ENCODE measurements around the gene OCSTAMP. TPM values are rescaled to one million over a fixed set of nuclear protein-coding genes. Genes with fewer than 3 reads are reported as not detected.

OCSTAMP gene
- total and polyA plus RNA-seq, 10 of the 15 experiments (the other 5 are each of a cell fraction or from before 2014, with no cell fraction given), result 0.09 to 0.46 (median 0.22) TPM; not detected in 2

DNA sequence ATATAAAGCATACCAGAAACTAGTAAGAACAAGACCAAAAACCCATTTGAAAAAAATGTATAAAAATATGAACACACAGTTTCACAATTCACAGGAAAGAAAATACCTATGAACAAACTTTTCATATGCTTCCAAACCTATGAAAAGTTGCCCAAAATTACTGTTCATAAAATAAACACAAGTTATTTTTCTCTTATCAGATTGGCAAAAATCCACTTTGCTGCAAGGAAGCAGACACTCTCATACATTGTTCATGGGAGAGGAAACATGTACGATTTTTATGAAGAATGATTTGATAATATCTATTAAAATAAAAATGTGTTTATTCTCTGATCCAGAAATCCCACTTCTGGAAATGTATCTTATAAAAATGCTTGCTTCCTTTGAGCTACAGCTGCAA, 40.0 kb upstream of the OCSTAMP start (continued):
- TF ChIP-seq, protein P1, sequence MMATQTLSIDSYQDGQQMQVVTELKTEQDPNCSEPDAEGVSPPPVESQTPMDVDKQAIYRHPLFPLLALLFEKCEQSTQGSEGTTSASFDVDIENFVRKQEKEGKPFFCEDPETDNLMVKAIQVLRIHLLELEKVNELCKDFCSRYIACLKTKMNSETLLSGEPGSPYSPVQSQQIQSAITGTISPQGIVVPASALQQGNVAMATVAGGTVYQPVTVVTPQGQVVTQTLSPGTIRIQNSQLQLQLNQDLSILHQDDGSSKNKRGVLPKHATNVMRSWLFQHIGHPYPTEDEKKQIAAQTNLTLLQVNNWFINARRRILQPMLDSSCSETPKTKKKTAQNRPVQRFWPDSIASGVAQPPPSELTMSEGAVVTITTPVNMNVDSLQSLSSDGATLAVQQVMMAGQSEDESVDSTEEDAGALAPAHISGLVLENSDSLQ (IDR thresholded peaks at IDR 0.05), result no peak
- TF ChIP-seq GABPA (IDR thresholded peaks at IDR 0.05; ENCODE audit: low read depth) (no peak), NR2F1 (conservative IDR thresholded peaks at IDR 0.05) (no peak), EP300 (IDR thresholded peaks at IDR 0.05; ENCODE audit: borderline replicate concordance in 1 of 2, control insufficient read depth in 1 of 2, low read depth in 2 of 2, low read length in 2 of 2) (no peak), HDAC6 (IDR thresholded peaks at IDR 0.05; ENCODE audit: unreplicated experiment) (no peak)

DNA sequence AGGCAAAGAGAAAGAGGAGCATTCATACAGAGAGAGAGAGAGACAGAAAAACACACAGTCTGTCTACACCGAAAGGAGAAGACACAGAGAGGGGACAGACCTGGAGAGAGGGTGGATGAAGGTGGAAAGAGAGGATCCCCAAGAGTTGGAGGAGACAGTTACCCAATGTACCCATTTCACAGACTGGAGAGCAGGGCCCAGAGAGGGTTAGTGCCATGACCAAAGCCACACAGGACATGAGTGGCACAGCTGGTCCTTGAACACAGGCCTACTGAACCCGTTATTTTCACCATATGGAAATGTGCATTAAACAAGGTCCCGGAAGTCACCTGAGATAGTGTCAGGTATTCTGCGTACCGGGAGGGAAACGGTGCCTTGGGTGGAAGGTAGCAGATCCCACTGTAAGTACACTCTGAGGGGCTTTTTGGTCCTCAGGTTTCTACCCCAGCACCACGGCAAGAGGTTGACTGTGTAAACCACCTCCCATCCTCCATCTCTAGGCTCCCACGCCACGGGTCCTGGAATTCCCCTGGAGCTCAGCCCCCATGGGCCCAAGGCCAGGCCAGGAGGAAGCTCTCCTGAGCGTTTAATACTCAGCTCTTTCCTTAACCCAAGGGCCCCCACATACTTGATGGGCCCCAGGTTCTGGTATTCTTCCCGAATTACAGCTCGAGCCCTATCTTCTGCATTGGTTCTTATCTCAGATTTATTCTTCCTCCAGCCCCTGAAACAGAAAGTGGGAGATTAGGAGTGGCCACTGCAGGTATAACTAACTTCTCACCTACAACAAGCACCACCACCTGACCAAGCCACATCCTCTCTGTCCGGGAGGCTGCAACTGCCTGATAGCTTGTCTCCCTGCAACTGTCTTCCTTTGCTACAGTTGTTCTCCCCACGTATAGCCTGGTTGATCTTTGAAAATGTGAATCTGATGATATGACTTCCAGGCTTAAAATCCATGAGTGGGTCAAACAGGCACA, 38.4 kb upstream of the OCSTAMP start:
- DNase-seq (ENCODE audit: low read depth, low spot score) (no peak), FAIRE-seq (no peak), ATAC-seq (peak; percentile 67)
- H3K36me3 ChIP-seq (ENCODE audit: control insufficient read depth in 2 of 2, insufficient read depth in 2 of 2, low read length in 1 of 2), result no peaks in the 10 kb centered on the region
- H3K9me3 ChIP-seq (replicated peaks; ENCODE audit: control insufficient read depth, insufficient read depth, low read length), result no peaks in the 10 kb centered on the region
- POLR2A ChIA-PET, result interaction anchor here (0.5 to 1.0 kb wide), 4 partner anchors 37 to 755 kb away, joined by 3 to 5 read pairs (median 3); partner anchors contain the start of gene TP53RK
- H3K4me2 ChIP-seq (ENCODE audit: control insufficient read depth, insufficient read depth), result peak overlapping the region; percentile 30; the same call in 1 of the 2 replicates
- intact Hi-C loops (cut with micrococcal nuclease; ENCODE audit: unreplicated experiment), result no loop called here
- H3K27ac ChIP-seq (ENCODE audit: control insufficient read depth, insufficient read depth), result no peak overlapping the region
- BruUV-seq (replicated peaks), result no TSS peak
- in situ Hi-C loops (cut with MboI), result no loop called here
- CTCF ChIA-PET, result interaction anchor here (1.1 to 2.6 kb wide), 7 partner anchors 16 to 92 kb away, joined by 3 to 7 read pairs (median 5); no protein-coding TSS in a partner anchor
- H2AFZ ChIP-seq (ENCODE audit: control insufficient read depth, low read depth, low read length), result no peak overlapping the region; the same call in 1 of the 2 replicates
- SMC1A ChIA-PET (ENCODE audit: uncharacterized antibody, unreplicated experiment), result interaction anchor here (1.0 to 4.1 kb wide), 3 partner anchors 9 to 38 kb away, joined by 3 to 19 read pairs (median 3); partner anchors contain the start of gene OCSTAMP
- H3K4me3 ChIP-seq, result no peak overlapping the region
- no peaks in the 10 kb centered on the region for H3K79me2 ChIP-seq (ENCODE audit: control insufficient read depth, insufficient read depth, low read length)
- H3K4me1 ChIP-seq (ENCODE audit: control insufficient read depth, insufficient read depth, low read length), result peaks cover 12% of the 10 kb centered on the region
- 43% methylated on average over 14 of the region's 14 CpGs for WGBS (ENCODE audit: insufficient coverage, insufficient replicate concordance, low lambda C conversion rate, missing lambda C conversion rate)
- RAD21 ChIA-PET (ENCODE audit: unreplicated experiment), result interaction anchor here (0.7 to 1.3 kb wide), 3 partner anchors 27 to 92 kb away, joined by 3 to 4 read pairs (median 4); no protein-coding TSS in a partner anchor
- H3K9ac ChIP-seq (ENCODE audit: control insufficient read depth, insufficient read depth, low read length), result no peak overlapping the region
- H4K20me1 ChIP-seq (ENCODE audit: control insufficient read depth, insufficient read depth), result no peaks in the 10 kb centered on the region
- H3K27me3 ChIP-seq (replicated peaks in 1 of 2; ENCODE audit: control insufficient read depth in 2 of 2, insufficient read depth in 2 of 2, low read length in 1 of 2), result no peaks in the 10 kb centered on the region
- TF ChIP-seq CHD2 (IDR thresholded peaks at IDR 0.05; ENCODE audit: borderline replicate concordance, low read depth, low read length) (no peak), STAT3 (IDR thresholded peaks at IDR 0.05; ENCODE audit: low read depth, low read length) (no peak), DPF2 (IDR thresholded peaks at IDR 0.05) (peak; percentile 10; the same call in 1 of the 2 replicates), PAX8 (IDR thresholded peaks at IDR 0.05) (no peak), RCOR1 (conservative IDR thresholded peaks at IDR 0.05; ENCODE audit: low read depth, low read length) (no peak), ZBED1 (IDR thresholded peaks at IDR 0.05; ENCODE audit: borderline replicate concordance) (no peak), RUNX3 (IDR thresholded peaks at IDR 0.05; ENCODE audit: low read length) (peak; percentile 26), ZNF217 (IDR thresholded peaks at IDR 0.05) (peak; percentile 79; the same call in 1 of the 2 replicates), MTA2 (IDR thresholded peaks at IDR 0.05; ENCODE audit: low read depth) (peak; percentile 13; the same call in 1 of the 2 replicates)
- TF ChIP-seq, protein P2, sequence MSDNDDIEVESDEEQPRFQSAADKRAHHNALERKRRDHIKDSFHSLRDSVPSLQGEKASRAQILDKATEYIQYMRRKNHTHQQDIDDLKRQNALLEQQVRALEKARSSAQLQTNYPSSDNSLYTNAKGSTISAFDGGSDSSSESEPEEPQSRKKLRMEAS (IDR thresholded peaks at IDR 0.05; ENCODE audit: low read depth, low read length), result no peak
- TF ChIP-seq, protein P3, sequence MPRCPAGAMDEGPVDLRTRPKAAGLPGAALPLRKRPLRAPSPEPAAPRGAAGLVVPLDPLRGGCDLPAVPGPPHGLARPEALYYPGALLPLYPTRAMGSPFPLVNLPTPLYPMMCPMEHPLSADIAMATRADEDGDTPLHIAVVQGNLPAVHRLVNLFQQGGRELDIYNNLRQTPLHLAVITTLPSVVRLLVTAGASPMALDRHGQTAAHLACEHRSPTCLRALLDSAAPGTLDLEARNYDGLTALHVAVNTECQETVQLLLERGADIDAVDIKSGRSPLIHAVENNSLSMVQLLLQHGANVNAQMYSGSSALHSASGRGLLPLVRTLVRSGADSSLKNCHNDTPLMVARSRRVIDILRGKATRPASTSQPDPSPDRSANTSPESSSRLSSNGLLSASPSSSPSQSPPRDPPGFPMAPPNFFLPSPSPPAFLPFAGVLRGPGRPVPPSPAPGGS (IDR thresholded peaks at IDR 0.05; ENCODE audit: borderline replicate concordance, insufficient read depth, low read depth, low read length, poor library complexity, severe bottlenecking), result no peak
